HepG2 (cell line): ENCODE measurements around the gene ORC6. TPM values are rescaled to one million over a fixed set of nuclear protein-coding genes. Genes with fewer than 3 reads are reported as not detected.

Source experiments
- ATAC-seq: fragments of 200-7000 bp; cut with Tn5 transposase; 3 replicates; pipeline ENCODE4 v1.9.1; 2020; ENCODE audit warnings: mild to moderate bottlenecking, moderate library complexity
- BruUV-seq: library from RNA; stranded (reverse); fragments of 400-500 nt; replicated peaks from 2 replicates; lab custom pipeline; 2021; lab: Mats Ljungman, UMichigan
- CTCF ChIA-PET: fragments of 300-600 bp; formaldehyde crosslinking; extraction: SDS; loops from one replicate; lab custom pipeline; 2021; ENCODE audit warnings: low total read pairs, inconsistent platforms, low intra/inter-chr PET ratio; lab: Yijun Ruan, JAX
- POLR2A ChIA-PET: fragments of 350-600 bp; sonication (Branson Sonifier 250); formaldehyde crosslinking; loops from one replicate; lab custom pipeline; 2020; ENCODE audit warnings: antibody characterized with exemption, inconsistent platforms; lab: Yijun Ruan, JAX
- DNase-seq: peaks from one replicate; pipeline ENCODE4 v3.0.0-alpha.2; 2015; ENCODE audit warnings: low spot score
- FAIRE-seq: peaks from 3 replicates; lab custom pipeline; 2011; peaks lifted over from hg19 to GRCh38; lab: Jason Lieb, UNC
- H2AFZ ChIP-seq: one replicate; pipeline ENCODE4 v1.6.1; 2011; ENCODE audit warnings: low read length, inconsistent platforms
- H3K27ac ChIP-seq: fragments of 300-600 bp; 3 replicates; pipeline ENCODE4 v1.8.0; 2011; ENCODE audit warnings: mixed run types, mild to moderate bottlenecking, mixed read lengths, low read length, inconsistent platforms; ENCODE audit not compliant: insufficient read depth; ENCODE audit errors: extremely low read length
- H3K27me3 ChIP-seq, 2 experiments: fragments of 200-600 bp in 1 of 2; 2 replicates in 1 of 2; 3 replicates in 1 of 2; pipeline versions ENCODE4 v1.6.0 to v1.8.0; 2011; ENCODE audit warnings: low read length in 2 of 2, mild to moderate bottlenecking in 2 of 2, moderate library complexity in 2 of 2, inconsistent platforms in 1 of 2; ENCODE audit not compliant: insufficient read depth in 2 of 2, control insufficient read depth in 1 of 2
- H3K36me3 ChIP-seq, 2 experiments: fragments of 200-600 bp in 1 of 2; replicated peaks in 1 of 2; 2 replicates in 1 of 2; 3 replicates in 1 of 2; pipeline versions ENCODE4 v1.5.1 to v1.8.0; 2011; ENCODE audit warnings: low read length in 2 of 2, inconsistent platforms in 1 of 2; ENCODE audit not compliant: insufficient read depth in 2 of 2, control insufficient read depth in 1 of 2
- H3K4me1 ChIP-seq: 2 replicates; pipeline ENCODE4 v1.5.1; 2012; ENCODE audit warnings: low read length, inconsistent platforms; ENCODE audit not compliant: insufficient read depth
- H3K4me2 ChIP-seq: 2 replicates; pipeline ENCODE4 v1.6.0; 2011; ENCODE audit warnings: low read depth, low read length, inconsistent platforms
- H3K4me3 ChIP-seq, 3 experiments: fragments of 200-600 bp in 1 of 3; sonication (generic), shearing (Covaris generic) in 1 of 3; replicated peaks in 1 of 3; 2 replicates each; pipeline ENCODE4 v1.5.1; 2011 to 2016; ENCODE audit warnings: low read length in 3 of 3, inconsistent platforms in 2 of 3, low read depth in 2 of 3, mild to moderate bottlenecking in 2 of 3, control low read depth in 1 of 3, mixed read lengths in 1 of 3; ENCODE audit not compliant: insufficient read depth in 1 of 3
- H3K79me2 ChIP-seq: one replicate; pipeline ENCODE4 v1.6.1; 2011; ENCODE audit warnings: low read length, inconsistent platforms; ENCODE audit not compliant: insufficient read depth
- H3K9ac ChIP-seq: 2 replicates; pipeline ENCODE4 v1.6.0; 2011; ENCODE audit warnings: mild to moderate bottlenecking, low read depth, low read length, inconsistent platforms; ENCODE audit not compliant: insufficient read depth
- H3K9me3 ChIP-seq: 2 replicates; pipeline ENCODE4 v1.5.1; 2012; ENCODE audit warnings: mild to moderate bottlenecking, low read length
- H4K20me1 ChIP-seq: 2 replicates; pipeline ENCODE4 v1.6.0; 2011; ENCODE audit warnings: inconsistent platforms, mild to moderate bottlenecking, low read length, moderate library complexity; ENCODE audit not compliant: insufficient read depth
- HNF4A ChIP-seq: sonication (generic); formaldehyde crosslinking; IDR thresholded peaks from 2 replicates; pipeline ENCODE4 v1.4.0; 2020; ENCODE audit warnings: missing genetic modification reagents
- NRL ChIP-seq: sonication (generic); formaldehyde crosslinking; IDR thresholded peaks from 2 replicates; pipeline ENCODE4 v1.5.0; 2020; ENCODE audit warnings: missing genetic modification reagents, mild to moderate bottlenecking, moderate library complexity, borderline replicate concordance
- SIX1 ChIP-seq: sonication (generic); formaldehyde crosslinking; IDR thresholded peaks from 2 replicates; pipeline ENCODE4 v1.4.0; 2020; ENCODE audit warnings: missing genetic modification reagents, borderline replicate concordance
- TARDBP ChIP-seq: sonication (generic); formaldehyde crosslinking; IDR thresholded peaks from 2 replicates; pipeline ENCODE4 v1.8.0; 2022; ENCODE audit warnings: mild to moderate bottlenecking, missing genetic modification reagents
- ZBTB1 ChIP-seq: sonication (generic); formaldehyde crosslinking; IDR thresholded peaks from 2 replicates; pipeline ENCODE4 v1.4.0; 2020; ENCODE audit warnings: missing genetic modification reagents, borderline replicate concordance
- ZNF441 ChIP-seq: sonication (generic); formaldehyde crosslinking; IDR thresholded peaks from 2 replicates; pipeline ENCODE4 v1.7.0; 2021; ENCODE audit warnings: missing genetic modification reagents, borderline replicate concordance
- WGBS: methylation state at CpG from one replicate; pipeline ENCODE4 v1.1.6; 2017; ENCODE audit warnings: low lambda C conversion rate; 5-methylcytosine and 5-hydroxymethylcytosine counted together
- in situ Hi-C: cut with HindIII; loops from 2 replicates; pipeline ENCODE4 v1.10.0; 2017; ENCODE audit warnings: low pct_unique_long_range_greater_than_20kb; ENCODE audit not compliant: extremely low pct_ligation_motif_present
- intact Hi-C: fragments of 100-400 bp; cut with micrococcal nuclease; formaldehyde crosslinking; loops from one replicate; pipeline ENCODE4 v1.10.0; 2022; ENCODE audit not compliant: unreplicated experiment
- polyA plus RNA-seq, 8 experiments: library from polyadenylated mRNA; depleted of rRNA in 3 of 8; stranded (reverse) in 7 of 8; unstranded in 1 of 8; fragments of >200 nt; fragmentation: Illumina TruSeq in 4 of 8; extraction: Trizol in 4 of 8; gene quantifications; 2 replicates each; pipeline versions ENCODE4 v1.2.1 to v1.2.3, GENCODE V29; 2011 to 2016; ENCODE audit warnings: low read depth in 4 of 8, missing spikeins in 1 of 8, mixed read lengths in 1 of 8; ENCODE audit not compliant: insufficient read depth in 1 of 8
- total RNA-seq, 5 experiments: library from RNA; depleted of rRNA; stranded (reverse); fragments of >200 nt; fragmentation: Illumina TruSeq; extraction: Trizol; gene quantifications; 2 replicates each; pipeline ENCODE4 v1.2.3, GENCODE V29; 2016; ENCODE audit warnings: low read depth in 1 of 5
- TF ChIP-seq, protein P1 (sequence below): sonication (generic); formaldehyde crosslinking; IDR thresholded peaks from 2 replicates; pipeline ENCODE4 v1.4.0; 2020; ENCODE audit warnings: missing genetic modification reagents, borderline replicate concordance
- TF ChIP-seq, protein P2 (sequence below): sonication (generic); formaldehyde crosslinking; IDR thresholded peaks from 2 replicates; pipeline ENCODE4 v1.8.0; 2022; ENCODE audit warnings: missing genetic modification reagents, mild to moderate bottlenecking, borderline replicate concordance
- TF ChIP-seq, protein P3 (sequence below): sonication (generic); formaldehyde crosslinking; IDR thresholded peaks from 2 replicates; pipeline ENCODE4 v1.5.1; 2020; ENCODE audit warnings: missing genetic modification reagents, mild to moderate bottlenecking, borderline replicate concordance
- TF ChIP-seq, protein P4 (sequence below), 2 experiments: sonication (generic) in 1 of 2; formaldehyde crosslinking in 1 of 2; IDR thresholded peaks; 2 replicates each; pipeline versions ENCODE4 v1.6.1 to v1.9.0; 2014 to 2022; ENCODE audit warnings: antibody characterized with exemption in 1 of 2, borderline replicate concordance in 1 of 2, inconsistent platforms in 1 of 2, low read depth in 1 of 2, missing genetic modification reagents in 1 of 2
- TF ChIP-seq, protein P5 (sequence below): sonication (generic); formaldehyde crosslinking; IDR thresholded peaks from 2 replicates; pipeline ENCODE4 v1.5.0; 2020; ENCODE audit warnings: mild to moderate bottlenecking, low read depth, missing genetic modification reagents, borderline replicate concordance

The ORC6 gene
- total and polyA plus RNA-seq, 2 of the 13 experiments (the other 11 are each of a cell fraction or from before 2014, with no cell fraction given): 34.2 to 69.8 TPM

DNA sequence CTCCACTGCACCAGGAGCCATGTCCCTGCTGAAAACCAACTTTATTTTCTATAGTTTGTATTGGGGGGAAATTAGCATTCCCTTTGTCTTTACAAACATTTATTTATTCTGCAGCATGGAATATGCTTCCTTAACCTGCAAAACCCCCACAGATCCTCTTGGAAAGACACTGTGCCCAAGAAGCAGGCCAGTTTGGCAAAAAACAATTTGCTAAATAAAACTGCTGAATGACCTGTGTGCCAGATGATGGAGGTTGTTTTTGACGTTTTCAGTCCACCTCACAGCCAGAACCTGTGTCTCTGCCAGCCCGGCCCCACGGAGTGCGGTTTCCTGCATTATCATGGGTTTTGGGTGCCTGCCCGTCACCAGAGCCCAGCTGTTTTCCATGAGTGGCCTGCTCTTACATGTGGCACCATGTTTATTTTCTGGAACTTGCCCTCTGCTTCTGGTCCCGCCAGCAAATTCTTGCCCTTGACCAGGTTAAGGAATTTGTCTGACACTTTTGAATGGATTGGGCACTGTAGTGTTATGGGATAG, 26.4 kb downstream of the ORC6 start:
- Histone ChIP-seq H4K20me1 (no peaks in the 10 kb centered on the region), H3K9me3 (no peaks in the 10 kb centered on the region), H3K4me1 (peaks cover 8% of the 10 kb centered on the region; the same call in 1 of the 2 replicates), H3K27ac (no peak overlapping the region), H3K36me3 (no peaks in the 10 kb centered on the region), H3K4me3 (no peak overlapping the region), H2AFZ (no peak overlapping the region), H3K79me2 (no peaks in the 10 kb centered on the region), H3K27me3 (peaks cover 0 to 4% of the 10 kb centered on the region in 2 experiments; a peak in 1 of 5 replicates), H3K4me2 (no peak overlapping the region), H3K9ac (no peak overlapping the region)
- no TSS peak for BruUV-seq
- intact Hi-C loops: no loop called here
- ChIA-PET CTCF (no interaction called here), POLR2A (no interaction called here)
- DNase-seq (no peak), FAIRE-seq (no peak), ATAC-seq (no peak)
- WGBS: 62% methylated on average over 5 of the region's 6 CpGs
- in situ Hi-C loops: no loop called here
- no peak for TF ChIP-seq SIX1 (CRISPR knock-in tag)
- no peak for TF ChIP-seq HNF4A (CRISPR knock-in tag)
- no peak for TF ChIP-seq ZNF441 (CRISPR knock-in tag)
- TF ChIP-seq, protein P1, sequence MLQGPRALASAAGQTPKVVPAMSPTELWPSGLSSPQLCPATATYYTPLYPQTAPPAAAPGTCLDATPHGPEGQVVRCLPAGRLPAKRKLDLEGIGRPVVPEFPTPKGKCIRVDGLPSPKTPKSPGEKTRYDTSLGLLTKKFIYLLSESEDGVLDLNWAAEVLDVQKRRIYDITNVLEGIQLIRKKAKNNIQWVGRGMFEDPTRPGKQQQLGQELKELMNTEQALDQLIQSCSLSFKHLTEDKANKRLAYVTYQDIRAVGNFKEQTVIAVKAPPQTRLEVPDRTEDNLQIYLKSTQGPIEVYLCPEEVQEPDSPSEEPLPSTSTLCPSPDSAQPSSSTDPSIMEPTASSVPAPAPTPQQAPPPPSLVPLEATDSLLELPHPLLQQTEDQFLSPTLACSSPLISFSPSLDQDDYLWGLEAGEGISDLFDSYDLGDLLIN (CRISPR knock-in tag): no peak
- TF ChIP-seq TARDBP (CRISPR knock-in tag): no peak
- TF ChIP-seq, protein P2, sequence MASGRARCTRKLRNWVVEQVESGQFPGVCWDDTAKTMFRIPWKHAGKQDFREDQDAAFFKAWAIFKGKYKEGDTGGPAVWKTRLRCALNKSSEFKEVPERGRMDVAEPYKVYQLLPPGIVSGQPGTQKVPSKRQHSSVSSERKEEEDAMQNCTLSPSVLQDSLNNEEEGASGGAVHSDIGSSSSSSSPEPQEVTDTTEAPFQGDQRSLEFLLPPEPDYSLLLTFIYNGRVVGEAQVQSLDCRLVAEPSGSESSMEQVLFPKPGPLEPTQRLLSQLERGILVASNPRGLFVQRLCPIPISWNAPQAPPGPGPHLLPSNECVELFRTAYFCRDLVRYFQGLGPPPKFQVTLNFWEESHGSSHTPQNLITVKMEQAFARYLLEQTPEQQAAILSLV: no peak
- TF ChIP-seq, protein P3, sequence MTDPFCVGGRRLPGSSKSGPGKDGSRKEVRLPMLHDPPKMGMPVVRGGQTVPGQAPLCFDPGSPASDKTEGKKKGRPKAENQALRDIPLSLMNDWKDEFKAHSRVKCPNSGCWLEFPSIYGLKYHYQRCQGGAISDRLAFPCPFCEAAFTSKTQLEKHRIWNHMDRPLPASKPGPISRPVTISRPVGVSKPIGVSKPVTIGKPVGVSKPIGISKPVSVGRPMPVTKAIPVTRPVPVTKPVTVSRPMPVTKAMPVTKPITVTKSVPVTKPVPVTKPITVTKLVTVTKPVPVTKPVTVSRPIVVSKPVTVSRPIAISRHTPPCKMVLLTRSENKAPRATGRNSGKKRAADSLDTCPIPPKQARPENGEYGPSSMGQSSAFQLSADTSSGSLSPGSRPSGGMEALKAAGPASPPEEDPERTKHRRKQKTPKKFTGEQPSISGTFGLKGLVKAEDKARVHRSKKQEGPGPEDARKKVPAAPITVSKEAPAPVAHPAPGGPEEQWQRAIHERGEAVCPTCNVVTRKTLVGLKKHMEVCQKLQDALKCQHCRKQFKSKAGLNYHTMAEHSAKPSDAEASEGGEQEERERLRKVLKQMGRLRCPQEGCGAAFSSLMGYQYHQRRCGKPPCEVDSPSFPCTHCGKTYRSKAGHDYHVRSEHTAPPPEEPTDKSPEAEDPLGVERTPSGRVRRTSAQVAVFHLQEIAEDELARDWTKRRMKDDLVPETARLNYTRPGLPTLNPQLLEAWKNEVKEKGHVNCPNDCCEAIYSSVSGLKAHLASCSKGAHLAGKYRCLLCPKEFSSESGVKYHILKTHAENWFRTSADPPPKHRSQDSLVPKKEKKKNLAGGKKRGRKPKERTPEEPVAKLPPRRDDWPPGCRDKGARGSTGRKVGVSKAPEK: no peak
- no peak for TF ChIP-seq ZBTB1 (CRISPR knock-in tag)
- TF ChIP-seq, protein P4, sequence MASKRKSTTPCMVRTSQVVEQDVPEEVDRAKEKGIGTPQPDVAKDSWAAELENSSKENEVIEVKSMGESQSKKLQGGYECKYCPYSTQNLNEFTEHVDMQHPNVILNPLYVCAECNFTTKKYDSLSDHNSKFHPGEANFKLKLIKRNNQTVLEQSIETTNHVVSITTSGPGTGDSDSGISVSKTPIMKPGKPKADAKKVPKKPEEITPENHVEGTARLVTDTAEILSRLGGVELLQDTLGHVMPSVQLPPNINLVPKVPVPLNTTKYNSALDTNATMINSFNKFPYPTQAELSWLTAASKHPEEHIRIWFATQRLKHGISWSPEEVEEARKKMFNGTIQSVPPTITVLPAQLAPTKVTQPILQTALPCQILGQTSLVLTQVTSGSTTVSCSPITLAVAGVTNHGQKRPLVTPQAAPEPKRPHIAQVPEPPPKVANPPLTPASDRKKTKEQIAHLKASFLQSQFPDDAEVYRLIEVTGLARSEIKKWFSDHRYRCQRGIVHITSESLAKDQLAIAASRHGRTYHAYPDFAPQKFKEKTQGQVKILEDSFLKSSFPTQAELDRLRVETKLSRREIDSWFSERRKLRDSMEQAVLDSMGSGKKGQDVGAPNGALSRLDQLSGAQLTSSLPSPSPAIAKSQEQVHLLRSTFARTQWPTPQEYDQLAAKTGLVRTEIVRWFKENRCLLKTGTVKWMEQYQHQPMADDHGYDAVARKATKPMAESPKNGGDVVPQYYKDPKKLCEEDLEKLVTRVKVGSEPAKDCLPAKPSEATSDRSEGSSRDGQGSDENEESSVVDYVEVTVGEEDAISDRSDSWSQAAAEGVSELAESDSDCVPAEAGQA (IDR thresholded peaks at IDR 0.05; ENCODE audit: low read depth): no peak
- TF ChIP-seq, protein P4 (CRISPR knock-in tag; IDR thresholded peaks at IDR 0.05; ENCODE audit: borderline replicate concordance): no peak
- TF ChIP-seq NRL: no peak
- TF ChIP-seq, protein P5, sequence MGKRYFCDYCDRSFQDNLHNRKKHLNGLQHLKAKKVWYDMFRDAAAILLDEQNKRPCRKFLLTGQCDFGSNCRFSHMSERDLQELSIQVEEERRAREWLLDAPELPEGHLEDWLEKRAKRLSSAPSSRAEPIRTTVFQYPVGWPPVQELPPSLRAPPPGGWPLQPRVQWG: no peak
